DMS53 treated with DMSO at 0.1 percent for 48 hours (cell line): ENCODE measurements around the gene PARD6B.
"Not testable (repeated sequence)": the region's sequence is repeated elsewhere in the genome, so short reads cannot be mapped to it uniquely, and the experiment has no call there.

Source experiments
- DNase-seq: peaks from one replicate; lab custom pipeline; 2025; ENCODE audit not compliant: unreplicated experiment; lab: John Stamatoyannopoulos, UW

Gene PARD6B

DNA sequence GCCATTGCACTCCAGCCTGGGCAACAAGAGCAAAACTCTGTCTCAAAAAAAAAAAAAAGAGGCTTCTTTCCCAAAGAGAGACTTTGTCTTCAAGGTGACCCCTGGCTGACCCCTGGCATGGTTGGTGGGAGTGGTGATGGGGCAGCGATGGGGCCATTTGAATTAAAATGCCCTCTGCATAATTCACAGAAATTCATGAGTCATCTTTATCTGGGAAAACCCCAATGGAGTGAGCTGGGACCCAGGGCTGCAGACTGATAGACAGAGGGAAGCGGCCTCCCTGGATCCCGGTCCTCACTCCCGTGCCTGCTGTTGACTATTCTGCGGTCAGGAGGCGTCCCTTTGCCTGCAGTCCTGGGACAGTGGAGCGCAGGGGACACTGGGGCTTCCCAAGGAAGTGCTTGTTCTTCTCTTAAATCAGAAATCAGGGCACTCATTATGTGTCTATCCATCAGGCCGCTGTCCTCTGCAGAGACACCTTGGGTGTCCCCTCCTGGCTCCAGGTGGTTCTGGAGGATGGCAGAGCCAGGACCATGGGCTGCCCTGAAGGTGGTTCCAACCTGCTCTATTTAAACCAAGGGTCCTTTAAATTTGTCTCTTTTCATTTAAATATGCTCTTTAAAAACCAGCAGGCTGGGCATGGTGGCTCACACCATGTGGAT, 40.2 kb downstream of the PARD6B start:
- DNase-seq, result not testable (repeated sequence)

DNA sequence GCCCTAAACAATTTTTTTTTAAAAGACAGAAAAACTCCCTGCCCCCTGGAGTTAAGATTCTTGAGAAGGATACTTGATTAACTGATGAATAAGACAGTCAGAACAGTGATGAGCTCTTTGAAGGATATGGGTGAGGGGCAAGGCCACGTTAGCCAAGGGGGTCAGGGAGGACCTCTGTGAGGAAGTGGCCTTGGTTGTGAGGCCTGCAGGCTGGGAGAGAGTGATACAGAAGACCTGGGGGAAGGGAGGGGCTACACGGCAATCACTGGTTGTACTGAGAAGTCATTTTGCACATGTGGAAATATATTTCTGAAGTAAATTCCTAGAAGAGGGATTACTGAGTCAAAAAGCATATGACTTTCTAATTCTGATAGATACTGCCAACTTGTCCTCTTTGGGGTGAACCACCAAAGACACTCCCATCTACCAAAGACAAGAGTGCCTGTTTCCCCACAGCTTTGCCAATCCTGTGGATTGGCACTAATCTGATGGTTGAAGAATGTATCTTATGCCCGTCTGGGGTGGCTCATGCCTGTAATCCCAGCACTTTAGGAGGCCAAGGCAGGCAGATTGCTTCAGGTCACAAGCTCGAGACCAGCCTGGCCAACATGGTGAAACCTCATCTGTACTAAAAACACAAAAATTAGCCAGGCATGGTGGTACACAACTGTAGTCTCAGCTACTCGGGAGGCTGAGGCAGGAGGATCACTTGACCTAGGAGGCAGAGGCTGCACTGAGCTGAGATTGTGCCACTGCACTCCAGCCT, 41.2 kb downstream of the PARD6B start:
- no peak for DNase-seq

DNA sequence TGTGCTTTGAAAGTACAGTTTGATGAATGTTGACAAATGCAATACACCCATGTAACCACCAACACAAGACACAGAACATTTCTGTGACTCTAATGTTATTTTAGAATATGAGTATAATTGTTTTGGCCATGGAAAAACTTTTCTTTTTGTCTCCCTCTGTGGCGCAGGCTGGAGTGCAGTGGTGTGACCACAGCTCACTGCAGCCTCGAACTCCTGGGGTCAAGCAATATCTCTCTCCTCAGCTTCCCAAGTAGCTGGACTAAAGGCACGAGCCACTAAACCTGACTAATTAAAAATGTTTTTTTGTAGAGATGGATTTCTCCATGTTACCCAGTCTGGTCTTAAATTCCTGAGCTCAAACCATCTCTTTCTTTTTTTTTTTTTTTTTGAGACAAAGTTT, 43.1 kb downstream of the PARD6B start:
- DNase-seq, result no peak

DNA sequence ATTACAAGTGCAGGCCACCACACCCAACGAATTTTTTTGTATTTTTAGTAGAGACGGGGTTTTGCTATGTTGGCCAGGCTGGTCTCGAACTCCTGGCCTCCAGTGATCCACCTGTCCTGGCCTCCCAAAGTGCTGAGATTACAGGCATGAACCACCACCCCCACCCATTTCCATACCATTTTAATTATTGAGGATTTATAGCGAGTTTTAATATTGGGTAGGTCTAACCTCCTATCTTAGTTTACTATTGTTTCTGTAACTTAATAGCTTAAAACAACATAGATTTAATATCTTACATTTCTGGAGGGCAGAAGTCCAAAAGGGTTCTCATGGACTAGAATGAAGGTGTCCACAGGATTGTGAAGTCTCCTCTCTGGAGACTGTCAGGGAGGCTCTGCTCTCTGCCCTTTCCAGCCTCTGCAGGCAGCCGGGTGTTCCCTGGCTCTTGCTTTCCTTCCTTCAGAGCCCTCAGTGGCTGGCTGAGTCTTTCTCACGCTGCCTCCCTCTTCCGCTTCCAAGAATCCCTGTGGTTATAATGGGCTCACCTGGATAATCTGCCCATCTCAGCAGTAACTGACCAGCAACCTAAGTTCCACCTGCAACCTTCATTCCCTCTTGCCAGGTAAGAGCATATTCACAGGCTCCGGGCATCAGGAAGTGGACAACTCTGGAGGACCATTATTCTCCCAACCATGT, 44.9 kb downstream of the PARD6B start:
- DNase-seq, result no peak

DNA sequence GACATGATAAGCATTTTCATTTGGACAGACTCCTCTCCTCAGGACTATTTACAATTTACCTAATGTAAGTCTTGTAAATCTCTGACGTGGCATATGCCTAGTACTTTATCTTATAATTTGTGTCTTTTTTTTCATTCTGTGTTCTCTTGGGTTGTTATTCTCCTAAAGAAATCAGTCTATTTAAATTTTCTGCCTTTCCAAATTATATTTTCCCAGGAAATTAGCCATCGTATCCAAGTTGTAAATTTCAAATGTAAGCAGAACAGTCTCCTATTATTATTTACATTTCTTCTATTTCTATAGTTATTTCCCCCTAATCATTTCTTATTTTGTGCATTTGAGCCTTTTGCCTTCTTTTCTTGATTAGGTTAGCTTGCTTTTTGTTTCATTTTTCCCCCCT, 46.0 kb downstream of the PARD6B start:
- DNase-seq, result no peak

DNA sequence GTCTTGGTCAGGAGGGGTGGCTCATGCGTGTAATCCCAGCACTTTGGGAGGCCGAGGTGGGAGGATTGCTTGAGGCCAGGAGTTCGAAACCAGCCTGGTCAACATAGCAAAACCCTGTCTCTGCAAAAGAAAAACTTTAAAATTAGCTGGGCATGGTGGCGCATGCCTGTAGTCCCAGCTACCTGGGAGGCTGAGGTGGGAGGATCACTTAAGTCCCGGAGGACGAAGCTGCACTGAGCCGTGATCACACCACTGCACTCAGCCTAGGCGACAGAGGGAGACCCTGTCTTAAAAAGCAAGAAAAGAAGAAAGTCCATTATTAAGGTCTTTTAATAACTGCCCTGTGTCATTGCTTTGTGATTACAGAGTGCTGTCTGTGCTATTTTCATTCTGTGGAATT, 47.6 kb downstream of the PARD6B start:
- not testable (repeated sequence) for DNase-seq

DNA sequence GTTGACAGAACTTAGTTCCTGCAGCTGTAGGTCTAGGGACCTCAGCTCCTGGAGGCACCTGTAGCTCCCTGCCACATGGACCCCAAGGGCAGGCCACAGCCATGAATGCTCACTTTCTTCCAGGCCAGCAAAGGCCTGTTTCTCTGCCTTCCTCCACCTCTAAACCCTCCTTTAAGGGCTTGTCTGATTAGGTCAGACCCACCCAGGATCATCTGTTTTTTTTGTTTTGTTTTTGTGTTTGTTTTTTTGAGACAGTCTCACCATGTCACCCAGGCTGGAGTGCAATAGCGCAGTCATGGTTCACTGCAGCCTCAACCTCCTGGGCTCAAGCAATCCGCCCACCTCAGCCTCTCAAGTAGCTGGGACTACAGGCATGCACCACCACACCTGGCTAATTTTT, 52.0 kb downstream of the PARD6B start:
- DNase-seq, result no peak

DNA sequence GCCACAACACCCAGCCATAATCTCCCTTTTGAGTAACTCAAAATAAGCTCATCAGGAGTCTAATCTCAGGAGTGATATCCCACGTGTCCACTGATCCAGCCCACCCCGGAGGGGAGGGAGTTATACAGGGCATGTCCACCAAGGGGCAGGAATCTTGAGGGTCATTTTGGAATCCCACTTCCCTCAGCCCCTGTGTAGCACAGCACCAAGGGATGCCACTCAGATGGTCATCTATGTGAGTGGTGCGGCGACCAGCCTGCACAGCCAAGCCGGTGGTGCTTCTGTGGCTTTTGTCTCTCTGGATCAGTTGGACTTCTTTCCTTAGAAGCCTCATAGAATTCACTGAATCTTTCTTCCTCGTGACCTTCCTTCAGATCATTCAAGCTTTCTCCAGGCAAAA, 52.5 kb downstream of the PARD6B start:
- DNase-seq, result no peak

DNA sequence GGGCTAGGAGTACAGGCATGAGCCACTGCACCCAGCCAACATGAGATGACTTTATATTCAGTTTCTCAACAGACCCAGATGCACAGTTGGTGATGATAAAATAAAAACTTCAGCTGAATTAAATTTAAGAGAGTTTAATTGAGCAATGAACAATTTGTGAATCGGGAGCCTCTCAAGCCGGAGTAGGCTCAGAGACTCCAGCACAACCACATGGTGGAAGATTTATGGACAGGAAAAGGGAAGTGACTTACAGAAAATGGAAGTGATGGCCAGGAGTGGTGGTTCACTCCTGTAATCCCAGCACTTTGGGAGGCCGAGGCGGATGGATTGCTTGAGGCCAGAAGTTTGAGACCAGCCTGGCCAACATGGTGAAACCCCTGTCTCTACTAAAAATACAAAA, 53.1 kb downstream of the PARD6B start:
- no peak for DNase-seq

DNA sequence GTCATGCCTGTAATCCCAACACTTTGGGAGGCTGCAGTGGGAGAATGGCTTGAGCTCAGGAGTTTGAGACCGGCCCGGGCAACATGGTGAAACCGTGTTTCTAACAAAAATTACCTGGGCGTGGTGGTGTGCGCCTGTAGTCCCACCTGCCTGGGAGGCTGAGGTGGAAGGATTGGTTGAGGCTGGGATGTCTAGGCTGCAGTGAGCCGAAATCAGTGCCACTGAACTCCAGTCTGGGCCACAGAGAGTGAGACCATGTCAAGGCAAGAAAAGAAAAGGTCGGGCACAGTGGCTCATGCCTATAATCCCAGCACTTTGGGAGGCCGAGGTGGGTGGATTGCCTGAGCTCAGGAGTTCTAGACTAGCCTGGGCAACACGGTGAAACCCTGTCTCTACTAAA, 55.3 kb downstream of the PARD6B start:
- no peak for DNase-seq

DNA sequence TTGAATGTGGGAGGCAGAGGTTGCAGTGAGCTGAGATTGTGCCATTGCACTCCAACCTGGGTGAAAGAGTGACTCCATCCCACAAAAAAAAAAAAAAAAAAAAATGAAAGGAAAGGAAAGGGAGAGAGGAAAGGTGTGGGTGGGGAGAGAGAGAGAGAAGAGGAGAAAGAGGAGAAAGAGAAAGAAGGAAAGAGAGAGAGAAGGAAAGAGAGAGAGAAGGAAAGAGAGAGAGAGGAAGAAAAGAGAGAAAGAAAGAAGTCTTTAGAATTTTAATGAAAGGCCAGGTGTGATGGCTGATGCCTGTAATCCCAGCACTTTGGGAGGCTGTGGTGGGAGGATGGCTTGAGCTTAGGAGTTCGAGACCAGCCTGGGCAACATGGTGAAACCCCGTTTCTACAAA, 55.8 kb downstream of the PARD6B start:
- DNase-seq, result no peak

DNA sequence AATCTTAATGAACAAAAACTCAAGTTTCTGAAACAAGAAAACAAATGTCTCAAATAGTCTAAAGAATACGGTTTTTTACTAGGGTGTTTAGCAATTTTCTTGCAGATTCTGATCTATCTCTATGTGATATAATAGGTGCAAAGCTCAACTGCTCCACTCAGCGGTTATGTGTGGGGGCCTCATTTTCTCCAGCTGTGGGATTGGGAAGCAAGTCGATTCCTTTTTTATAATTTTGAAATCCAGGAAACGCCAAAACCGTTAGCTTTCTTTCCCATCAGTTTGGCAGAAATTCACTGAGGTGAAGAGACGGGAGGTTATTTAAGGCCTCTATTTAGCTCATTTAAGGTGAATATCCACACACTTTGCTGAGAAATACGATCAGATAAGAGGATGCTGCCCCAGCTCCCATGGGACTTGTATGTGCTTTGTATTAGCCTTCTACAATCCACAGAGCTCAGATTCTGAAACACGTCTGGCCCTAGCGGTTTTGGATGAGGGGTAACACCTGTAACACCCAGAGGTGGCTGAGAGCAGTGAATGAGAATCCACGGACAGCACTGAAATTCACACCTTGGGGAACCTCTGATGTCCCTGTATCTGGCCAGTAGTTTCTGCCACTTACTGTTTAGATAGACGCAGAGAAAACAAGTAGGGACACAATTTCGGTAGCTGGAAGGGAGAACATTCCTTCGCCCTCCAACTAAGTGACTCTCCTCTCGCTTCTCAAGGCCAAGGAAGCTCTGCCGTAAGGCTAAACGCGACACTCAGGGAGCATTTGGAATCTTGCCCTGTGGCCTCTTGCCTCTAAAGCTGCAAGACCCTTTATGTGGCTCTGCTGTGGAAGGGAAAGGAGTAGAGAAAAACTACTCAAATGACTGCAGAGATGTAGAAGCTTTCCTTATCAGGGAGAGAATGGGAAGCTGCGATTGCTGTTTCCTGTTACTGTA, 56.9 kb downstream of the PARD6B start:
- peak; percentile 10 for DNase-seq

DNA sequence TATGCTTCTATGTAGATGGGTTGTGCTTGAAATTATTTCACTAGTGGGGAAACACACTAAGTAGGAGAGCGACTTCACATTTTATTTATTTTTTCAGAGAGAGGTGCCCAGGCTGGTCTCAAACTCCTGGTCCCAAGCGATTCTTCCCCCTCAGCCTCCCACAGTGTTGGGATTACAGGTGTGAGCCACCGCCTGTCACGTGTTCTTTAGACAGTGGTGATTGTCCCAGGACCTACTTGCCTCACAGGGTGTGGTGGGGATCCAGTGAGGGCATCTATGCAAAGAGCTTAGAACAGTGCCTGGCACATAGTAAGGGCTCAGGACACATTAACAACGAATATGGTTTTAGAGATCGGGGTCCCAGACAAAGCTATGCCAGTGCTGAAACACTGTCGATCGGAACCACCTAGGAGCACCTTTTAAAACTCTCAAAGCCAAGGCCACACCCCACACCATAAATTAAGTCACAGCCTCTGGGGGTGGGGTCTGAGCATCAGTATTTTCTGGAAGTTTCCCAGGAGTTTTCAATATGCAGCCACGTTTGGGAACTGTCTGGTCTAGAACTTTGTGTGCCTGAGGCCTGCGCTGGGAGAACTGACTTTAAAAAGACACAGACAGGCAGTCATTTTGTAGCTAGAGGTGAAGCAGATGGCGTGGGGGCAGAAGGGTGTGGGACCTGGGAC, 58.7 kb downstream of the PARD6B start:
- no peak for DNase-seq

DNA sequence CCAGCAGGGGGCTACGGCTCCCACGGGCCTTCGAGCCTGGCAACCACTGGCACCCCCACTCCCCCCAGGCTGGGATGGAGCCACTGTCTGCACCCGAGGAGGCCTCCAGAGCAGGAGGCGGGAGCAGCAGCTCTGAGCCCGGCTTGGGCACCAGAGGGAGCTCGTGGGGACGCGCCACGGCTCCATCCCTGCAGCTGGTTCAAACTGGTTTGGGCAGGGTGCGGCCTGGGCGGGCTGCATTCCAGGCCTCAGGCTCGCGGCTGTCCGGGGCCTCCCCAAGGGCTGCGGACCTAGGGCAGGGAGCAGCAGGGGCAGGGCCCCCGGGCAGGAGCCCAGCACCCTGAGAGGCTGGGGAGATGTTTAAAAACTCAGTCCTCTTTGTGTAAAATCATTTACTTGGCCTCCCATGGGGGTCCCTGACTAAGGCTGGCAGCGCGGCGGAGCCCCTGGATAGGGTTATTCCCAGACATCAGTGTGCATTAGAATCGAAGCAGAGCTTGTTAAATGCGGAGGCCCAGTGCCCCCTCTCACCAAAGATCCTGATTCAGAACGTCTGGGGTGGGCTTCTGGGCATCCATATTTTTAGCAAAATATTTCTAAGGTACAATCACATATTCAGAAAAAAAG, 59.4 kb downstream of the PARD6B start:
- DNase-seq, result peak; percentile 66

DNA sequence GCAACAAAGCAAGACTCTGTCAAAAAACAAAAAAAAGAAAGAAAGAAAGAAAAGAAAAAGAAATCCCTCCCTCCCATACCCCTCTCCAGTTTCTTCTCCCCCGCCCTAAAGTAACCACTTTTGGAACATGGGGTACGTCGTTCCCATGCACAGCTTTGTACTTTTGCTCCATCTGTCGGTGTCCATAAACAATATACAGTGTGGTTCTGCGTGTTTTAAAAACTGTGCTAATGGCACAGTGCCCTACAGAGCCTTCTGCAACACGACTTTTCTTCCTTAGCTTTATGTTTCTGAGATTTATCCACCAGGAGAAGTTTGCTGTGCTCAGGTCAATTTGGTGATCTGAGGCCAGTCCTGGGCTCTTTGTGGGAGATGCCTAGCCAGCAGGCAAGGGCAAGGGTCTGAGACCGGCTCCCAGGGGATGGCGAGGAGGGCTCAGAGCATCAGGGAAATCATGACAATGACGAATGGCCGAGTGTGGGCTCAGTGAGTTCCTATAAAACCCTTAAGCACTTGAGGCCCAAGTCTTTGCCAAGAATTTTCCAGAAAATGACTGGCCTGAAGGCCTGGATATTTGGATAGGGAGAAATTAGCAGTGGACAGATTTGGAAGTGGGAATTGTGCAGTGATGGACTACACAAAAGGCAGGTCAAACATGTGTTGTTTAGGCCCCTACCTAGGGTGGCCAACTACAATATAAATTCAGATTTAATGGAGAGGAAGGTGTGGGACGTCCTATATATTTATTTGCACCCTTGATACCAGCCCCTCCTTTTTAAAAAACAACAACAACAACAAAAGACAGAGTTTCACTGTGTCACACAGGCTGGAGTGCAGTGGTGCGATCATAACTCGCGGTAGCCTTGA, 61.6 kb downstream of the PARD6B start:
- DNase-seq, result no peak

DNA sequence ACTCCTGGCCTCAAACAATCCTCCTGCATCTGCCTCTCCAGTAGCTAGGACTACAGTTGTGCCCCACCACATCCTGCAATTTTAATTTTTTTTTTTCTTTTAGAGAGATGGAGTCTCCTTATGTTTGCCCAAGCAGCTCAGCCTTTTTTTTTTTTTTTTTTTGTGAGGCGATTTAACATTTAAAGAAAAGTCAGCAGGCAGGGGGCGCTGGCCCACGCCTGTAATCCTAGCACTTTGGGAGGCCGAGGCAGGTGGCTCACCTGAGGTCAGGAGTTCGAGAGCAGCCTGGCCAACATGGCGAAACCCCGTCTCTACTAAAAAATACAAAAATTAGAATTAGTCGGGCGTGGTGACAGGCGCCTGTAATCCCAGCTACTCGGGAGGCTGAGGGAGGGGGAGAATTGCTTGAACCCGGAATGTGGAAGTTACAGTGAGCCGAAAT, 62.2 kb downstream of the PARD6B start:
- not testable (repeated sequence) for DNase-seq

DNA sequence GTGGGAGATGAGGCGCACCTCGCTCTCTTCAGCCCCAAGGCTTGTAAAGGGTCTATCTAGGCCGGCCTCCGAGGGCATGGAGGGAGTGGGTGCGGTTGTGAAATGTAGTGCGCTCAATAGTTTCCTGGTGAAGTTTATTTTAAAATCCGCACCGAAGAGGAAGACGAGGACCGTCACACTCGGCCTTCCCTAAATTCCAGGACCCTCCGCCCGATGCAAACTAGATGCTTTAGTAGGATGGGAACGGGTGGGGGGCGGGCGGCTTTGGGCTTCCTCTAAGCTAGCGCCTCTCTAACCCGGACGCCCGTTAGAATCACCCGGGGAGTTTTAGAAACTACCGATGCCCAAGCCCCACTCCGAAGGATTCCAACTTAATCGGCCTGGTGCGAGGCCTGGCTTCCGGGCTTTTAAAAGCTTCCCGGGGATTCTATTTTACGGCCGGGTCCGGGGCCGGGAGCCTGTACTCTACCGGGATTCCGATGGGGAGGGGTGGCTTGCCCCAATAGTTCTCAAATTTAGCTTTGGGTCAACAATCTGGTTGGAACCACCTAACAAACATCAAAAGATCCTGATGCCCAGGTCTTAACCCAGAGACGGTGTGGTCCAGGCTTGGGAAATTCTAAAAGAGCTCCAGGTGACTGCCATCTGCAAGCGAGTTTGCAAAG, 62.9 kb downstream of the PARD6B start:
- no peak for DNase-seq

DNA sequence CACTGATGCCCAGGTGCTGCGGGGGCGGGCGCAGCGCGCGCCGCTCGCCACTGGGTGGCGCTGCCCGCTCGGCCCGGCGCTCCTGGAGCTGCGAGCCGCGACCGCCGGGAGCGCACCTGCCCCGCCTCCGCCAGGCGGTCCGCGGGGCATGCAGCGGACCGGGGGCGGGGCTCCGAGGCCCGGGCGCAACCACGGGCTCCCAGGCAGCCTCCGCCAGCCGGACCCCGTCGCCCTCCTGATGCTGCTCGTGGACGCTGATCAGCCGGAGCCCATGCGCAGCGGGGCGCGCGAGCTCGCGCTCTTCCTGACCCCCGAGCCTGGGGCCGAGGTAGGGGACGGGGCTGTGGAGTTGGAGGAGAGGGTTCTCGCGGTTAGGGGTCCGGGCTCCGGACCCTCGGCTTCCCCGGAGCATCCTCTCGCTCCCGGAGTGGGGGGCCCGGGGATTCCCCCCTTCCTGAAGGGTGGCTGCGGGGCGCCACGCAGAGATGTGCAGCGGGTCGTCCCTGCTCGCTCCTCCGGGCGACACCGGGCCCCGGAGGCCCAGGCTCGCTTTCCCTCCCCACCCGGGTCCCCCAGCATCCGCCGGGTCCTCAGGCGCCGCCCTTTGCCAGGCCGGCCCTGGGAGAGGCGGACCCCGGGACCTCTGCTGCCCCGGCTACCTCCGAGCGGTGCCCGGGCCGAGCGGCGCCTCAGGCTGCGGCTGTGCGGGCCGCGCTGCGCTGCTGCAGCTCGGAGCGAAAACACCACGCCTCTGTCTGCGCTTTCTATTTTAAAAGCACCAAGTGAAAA, 63.7 kb downstream of the PARD6B start, which contains the start of gene BCAS4:
Gene BCAS4, plus strand, starts transcription at position 216 of the 789 bp plus-strand sequence. Its CDS starts 23 bp downstream, at position 239.
- peak; percentile 80 for DNase-seq
